Kidney glomerular epithelial cell (primary cell): ENCODE measurements around the gene DDX11.
"Not testable (repeated sequence)": the region's sequence is repeated elsewhere in the genome, so short reads cannot be mapped to it uniquely, and the experiment has no call there.

Experiments
- DNase-seq: peaks from one replicate; lab custom pipeline; 2025; lab: John Stamatoyannopoulos, UW

The DDX11 gene

DNA sequence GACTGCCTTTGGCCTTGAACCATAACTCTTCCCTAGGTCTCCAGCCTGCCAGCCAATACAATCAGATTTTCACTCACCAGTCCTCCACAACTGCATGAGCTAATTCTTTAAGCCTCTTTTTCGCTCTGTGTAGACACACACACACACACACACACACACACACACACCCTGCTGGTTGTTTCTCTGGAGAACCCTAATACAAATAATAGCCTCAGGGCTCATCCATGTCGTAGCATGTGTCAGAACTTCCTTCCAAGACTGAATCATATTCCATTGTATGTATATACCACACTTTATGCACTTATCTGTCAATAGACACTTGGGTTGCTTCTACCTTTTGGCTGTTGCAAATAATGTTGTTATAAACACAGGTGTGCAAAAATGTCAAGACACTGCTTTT lies 6.0 kb upstream of the DDX11 start:
- not testable (repeated sequence) for DNase-seq

- DNase-seq, result not testable (repeated sequence)
Observed at GRCh38 chr12:31070971-31071740, 2.5 kb upstream of the DDX11 start.

- not testable (repeated sequence) for DNase-seq
Observed at GRCh38 chr12:31072962-31073361, 698 bp upstream of the DDX11 start.

DNA sequence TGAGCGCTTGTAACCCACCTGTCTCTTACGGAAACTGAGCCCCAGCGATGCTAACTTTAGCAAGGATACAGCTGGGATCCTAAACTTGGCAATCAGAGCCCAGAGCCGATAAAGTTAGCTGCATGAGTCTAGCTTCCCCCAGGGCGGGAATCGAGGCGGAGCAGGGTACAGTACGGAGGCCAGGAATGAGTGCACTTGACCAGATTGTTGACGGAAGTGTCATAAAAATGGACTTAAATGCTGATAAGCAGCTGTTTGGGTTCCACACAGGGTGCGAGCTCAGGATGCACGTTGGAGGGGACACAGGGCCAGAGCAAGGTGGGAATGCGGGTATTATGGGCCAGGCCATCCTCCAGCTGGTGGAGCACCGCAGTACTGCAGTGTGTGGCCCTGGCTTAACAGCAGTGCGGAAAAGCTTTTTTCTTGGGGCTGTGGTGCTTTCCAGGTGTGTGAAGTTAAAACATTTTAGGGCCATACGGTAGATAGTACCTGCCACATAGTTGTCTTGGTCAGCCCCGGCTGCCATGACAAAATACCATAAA lies 744 bp downstream of the DDX11 start:
- DNase-seq, result peak; percentile 74

DNA sequence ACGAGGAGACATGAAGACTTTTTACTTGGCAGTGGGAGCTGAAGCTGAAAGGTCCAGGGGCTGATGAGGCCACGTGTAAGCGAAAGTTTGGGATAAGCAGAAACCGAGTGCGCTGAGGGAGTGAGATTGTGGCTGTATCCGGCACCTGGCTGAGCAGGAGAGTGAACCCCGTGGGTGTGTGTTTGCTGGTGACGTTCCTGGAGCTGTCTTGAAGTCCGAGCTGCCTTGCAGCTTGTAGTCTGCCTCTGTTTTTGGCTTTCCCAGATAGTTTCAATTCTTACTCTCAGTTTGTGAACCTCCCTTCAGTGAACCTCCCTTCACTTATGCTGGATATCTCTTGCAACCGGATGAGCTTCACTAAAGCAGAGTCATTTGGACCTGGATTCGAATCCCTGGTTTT lies 2.5 kb downstream of the DDX11 start:
- DNase-seq, result not testable (repeated sequence)

- DNase-seq, result not testable (repeated sequence)
Observed at GRCh38 chr12:31077095-31077494, 3.4 kb downstream of the DDX11 start.

DNA sequence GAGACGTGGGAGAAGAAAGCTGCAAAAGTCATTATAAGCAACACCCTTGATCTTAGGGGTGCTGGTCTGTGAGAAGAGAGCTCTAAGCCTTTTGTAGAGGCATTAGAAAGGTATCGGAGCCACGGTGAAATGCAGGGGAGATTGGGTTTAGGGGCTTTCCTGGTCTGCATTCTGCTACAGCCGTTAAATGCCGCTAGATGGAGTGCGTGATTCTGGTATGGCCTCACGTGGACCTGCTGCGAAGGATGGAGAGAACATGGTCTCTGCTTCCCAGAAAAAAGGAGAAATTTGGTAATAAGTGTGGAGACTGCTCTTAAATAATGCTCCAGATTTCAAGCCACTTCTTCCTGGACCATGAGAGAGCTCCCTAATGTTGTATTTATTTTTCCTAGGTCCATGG lies 4.3 kb downstream of the DDX11 start:
- not testable (repeated sequence) for DNase-seq

GRCh38 chr12:31079421-31079820 lies 5.8 kb downstream of the DDX11 start:
- DNase-seq, result not testable (repeated sequence)

GRCh38 chr12:31080221-31080620 lies 6.6 kb downstream of the DDX11 start:
- not testable (repeated sequence) for DNase-seq

DNA sequence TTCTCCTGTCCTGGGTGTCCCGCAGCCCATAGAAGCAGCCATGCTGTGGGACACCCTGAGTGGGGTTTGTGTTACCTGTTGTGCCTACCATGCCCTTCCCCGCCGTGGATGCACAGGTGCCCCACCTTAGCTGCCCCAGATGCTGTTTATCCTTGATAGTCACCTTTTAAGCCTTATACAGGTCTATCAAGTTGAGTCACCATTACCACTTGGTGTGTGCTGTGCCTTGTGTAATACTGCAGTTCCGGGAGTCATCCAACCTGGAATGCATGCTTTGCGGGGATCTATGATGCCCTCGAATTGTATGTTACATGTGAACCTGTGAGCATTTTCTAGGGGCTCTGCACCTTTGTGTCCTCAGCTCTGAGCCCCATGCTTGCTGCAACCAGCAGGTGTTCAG lies 7.6 kb downstream of the DDX11 start:
- DNase-seq, result not testable (repeated sequence)

DNA sequence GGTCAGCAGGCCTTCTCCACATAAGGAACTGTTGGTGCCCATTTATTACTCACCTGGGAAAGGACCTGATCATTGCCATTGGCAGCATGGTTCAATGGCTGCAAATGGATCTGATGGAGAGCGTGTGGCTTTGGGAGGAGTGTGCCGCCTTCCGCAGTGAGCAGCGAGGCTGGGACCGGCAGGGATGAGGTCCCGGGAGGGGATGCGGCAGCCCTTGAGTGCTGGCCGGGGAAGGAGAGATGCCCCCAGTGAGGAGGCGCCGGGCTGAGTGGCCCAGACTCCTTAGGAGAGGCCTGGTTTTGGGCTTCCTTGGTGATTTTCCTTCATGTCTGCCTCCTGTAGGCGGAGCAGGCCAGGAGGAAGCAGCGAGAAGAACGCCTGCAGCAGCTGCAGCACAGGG lies 10.6 kb downstream of the DDX11 start:
- not testable (repeated sequence) for DNase-seq

DNA sequence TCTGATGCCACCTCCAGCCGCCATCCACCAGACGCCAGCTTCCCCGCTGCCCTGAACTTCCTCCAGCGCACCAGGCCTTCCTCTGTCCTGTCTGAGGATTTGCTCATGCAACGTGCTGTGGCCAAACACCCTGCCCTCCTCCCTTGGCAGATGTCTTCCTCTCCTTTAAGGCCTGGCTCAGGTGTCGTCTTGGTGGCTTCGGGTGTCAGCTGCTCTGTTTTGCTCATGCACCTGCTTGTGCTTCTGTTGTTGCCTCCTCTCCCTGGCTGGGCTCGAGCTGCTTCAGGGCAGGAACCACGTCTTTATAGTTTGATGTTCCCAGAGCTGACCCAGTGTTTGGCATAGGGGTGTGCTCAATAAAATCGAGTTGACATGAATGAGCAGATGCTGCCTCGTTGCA lies 12.4 kb downstream of the DDX11 start:
- DNase-seq, result not testable (repeated sequence)

GRCh38 chr12:31087486-31087885 lies 13.8 kb downstream of the DDX11 start:
- DNase-seq, result not testable (repeated sequence)

DNA sequence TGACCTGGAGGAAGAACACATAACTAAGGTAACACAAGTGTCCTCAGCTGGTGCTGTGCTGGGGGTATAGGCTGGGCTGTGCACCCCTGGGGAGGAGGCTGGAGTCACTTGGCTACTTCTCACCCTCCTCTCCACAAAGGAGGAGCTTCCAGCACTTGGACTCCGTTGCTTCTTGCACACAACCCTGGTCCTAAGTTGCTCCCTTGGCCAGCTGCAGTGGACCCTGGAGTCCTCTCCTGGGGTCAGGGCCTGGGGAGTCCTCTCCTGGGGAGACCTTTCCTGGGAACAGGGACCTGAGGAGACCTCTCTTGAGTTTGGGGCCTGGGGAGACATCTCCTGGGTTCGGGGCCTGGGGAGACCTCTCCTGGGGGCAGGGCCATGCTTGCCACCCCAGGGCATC lies 14.3 kb downstream of the DDX11 start:
- not testable (repeated sequence) for DNase-seq

GRCh38 chr12:31089072-31089471 lies 15.4 kb downstream of the DDX11 start:
- no peak for DNase-seq

- not testable (repeated sequence) for DNase-seq
Observed at GRCh38 chr12:31091629-31092028, 18.0 kb downstream of the DDX11 start.

- DNase-seq, result not testable (repeated sequence)
Observed at GRCh38 chr12:31092718-31093117, 19.1 kb downstream of the DDX11 start.

DNA sequence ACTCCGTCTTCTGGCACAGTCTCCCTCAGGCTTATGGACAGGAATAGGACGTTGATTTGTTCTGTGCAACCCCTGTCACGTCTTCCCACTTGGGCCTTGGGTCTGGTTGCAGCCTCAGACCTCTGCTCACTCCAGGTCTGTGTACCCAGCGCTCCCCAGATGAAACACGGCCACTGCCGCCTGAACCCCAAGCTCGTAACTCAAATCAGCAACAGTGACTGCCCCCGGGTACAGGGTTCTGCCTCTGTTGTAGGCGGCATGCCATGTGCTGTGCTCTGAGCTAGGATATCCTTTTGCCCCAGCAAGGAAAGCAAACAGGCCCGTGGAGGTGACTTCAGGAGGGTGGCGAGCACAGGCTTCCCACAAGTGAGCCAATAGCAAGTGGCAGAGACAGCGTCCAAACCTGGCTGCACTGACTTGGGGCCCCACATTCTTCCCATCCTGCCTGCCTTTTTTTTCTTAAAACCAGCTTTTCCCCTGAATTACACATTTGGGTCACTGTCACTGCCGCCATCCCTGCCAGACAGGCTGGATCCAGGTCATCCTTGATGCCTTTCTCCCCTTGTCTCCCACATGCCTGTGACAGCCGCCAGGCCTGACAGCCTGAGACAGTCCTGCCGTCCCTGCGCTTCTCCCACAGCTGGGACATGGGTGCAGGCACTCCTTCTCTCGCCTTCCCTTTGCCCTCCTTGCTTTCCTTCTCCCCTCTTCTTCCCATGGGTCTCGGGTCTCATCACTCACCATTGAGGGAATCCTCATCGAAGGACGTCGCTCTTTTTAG lies 21.6 kb downstream of the DDX11 start:
- DNase-seq, result not testable (repeated sequence)

GRCh38 chr12:31096251-31097065 lies 22.8 kb downstream of the DDX11 start:
- DNase-seq, result not testable (repeated sequence)

GRCh38 chr12:31097819-31098218 lies 24.2 kb downstream of the DDX11 start:
- DNase-seq, result not testable (repeated sequence)

GRCh38 chr12:31098363-31098762 lies 24.7 kb downstream of the DDX11 start:
- DNase-seq, result not testable (repeated sequence)

GRCh38 chr12:31098771-31099170 lies 25.1 kb downstream of the DDX11 start:
- not testable (repeated sequence) for DNase-seq
